GM19239 (cell line): ENCODE measurements around the gene NPTN.
"Not testable (repeated sequence)": the region's sequence is repeated elsewhere in the genome, so short reads cannot be mapped to it uniquely, and the experiment has no call there.

ENCODE experiments used
- DNase-seq: peaks from one replicate; pipeline ENCODE4 v3.0.0; 2011; ENCODE audit warnings: low spot score; ENCODE audit not compliant: insufficient read length
- FAIRE-seq: peaks from 2 replicates; lab custom pipeline; 2011; peaks lifted over from hg19 to GRCh38; lab: Jason Lieb, UNC

NPTN gene

DNA sequence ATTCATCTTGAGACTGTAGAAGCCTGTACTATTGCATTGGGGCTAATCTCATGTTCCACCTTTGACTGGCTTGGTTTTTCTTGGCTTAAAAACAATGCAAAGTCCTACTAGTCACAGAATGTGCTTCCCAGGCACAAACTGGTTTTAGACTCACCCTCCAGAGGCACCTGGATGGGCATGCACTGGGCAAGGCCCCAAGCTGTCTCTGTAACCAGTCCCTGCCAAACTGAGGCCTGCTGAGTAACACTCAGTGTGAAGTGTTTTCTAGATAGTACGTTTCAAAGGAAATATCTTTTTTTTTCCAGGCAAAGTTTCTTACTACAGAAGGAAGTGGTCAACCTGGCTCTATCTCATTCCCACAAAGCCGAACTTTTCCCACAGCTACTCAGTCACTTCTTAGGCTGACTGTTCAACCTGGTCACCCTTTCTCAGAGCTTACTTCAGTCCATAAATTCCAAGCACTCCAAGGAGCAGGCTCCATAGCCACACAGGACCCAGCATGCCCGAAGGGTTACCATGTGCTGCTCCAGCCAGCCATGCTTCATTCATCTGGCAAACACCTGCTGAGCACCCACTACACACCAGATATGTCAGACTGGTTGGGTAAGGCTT is 57.4 kb downstream of the NPTN start:
- no peak for DNase-seq
- no peak for FAIRE-seq

DNA sequence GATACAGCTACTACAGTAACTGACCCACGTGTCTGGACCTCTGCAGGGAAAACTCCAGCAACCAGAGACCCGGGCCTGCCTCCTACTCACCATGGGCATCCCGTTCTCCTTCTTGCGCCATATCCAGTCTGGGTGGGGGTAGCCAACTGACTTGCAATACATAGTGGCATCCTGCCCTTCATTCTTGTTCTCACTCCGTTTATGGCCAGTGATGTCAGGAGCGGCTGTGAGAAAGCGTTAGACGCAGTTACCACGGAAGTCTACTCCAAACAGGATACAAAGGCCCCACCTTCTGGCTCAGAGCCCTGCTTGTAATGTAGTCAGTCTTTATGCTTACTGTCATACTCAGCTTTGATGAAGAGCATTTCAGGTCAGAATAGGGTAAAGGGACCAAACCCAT is 59.6 kb downstream of the NPTN start:
- FAIRE-seq (no peak), DNase-seq (no peak)

DNA sequence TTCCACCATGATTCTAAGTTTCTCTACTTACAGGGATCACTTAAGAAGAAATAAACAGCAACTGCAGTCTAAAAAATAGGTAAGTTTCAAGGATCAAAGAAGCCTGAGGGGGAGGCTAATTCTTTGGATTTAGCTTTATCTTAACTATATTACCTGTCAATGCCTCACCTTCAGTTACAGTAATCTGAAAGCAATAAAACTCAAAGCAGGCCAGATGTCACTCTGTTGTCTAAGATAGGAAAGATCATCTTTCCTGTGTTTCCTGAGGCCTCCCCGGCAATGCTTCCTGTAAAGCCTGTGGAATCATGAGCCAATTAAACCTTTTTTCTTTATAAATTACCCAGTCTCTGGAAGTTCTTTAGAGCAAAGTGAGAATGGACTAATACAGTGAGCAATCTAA is 60.2 kb downstream of the NPTN start:
- DNase-seq, result no peak
- no peak for FAIRE-seq

DNA sequence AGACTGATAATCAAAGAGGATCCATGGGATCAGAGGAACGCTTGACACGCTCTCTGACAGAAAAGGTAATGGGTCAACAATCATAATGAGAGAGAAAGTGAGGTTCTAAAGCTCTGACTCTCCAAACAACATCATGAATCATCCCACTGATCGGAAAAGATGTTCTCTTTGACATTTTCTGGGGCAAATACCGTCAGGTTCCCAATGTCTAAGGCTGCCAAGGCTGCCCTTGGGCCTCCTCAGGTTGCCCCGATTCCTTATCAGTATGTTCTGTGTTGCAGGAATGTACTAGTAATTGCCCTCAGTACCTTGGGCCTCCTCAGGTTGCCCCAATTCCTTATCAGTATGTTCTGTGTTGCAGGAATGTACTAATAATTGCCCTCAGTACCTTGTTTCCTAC is 60.9 kb downstream of the NPTN start:
- FAIRE-seq, result no peak
- no peak for DNase-seq

DNA sequence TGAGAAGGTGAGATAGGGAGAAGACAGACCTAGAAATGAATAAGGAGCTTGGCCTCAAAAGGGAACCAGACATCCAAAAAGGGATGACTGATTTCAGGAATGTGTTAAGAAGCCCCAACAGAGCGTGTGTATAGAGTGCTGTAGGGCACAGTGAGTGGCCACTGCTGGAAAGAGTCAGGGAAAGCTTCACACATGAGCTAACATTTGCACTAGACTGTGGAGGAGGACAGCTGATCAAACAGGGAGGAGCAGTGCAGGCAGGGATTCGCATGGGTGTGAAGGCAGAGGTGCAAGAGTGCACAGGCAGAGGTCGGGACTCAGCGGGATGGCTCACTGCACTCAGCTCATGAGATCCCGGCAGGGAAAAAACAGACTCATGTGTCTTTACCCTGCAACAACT is 61.8 kb downstream of the NPTN start:
- DNase-seq (no peak), FAIRE-seq (no peak)

DNA sequence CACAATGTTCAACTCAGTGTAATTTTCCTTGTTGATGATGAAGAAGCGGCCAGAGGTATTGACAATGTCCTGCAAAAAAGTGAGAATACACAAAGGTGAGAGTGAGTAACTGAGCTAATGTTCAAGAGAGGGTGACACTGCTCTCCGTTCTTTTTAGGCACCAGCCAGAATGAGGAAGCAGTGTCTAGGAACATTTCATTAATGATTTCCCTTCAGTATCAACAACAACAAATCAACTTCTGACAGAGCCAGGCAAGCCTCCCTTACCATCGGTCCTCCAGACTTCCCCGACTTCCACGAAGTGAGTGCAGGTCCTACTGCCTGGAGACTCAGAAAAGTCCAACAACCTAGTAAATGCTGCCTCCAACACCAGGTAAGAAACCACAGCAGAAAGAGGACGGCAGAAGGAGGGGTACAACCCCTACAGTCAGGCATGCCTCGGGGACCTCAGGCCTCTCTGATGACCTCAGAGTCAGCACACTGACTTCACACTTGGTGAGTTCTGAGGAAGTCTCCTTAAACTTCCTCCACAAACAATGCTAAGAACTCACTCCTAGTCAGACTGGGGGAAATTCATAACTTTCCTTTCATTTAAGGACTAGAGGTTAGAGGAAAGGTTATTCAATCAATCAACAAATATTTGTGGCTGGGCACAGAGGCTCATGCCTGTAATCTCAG is 62.7 kb downstream of the NPTN start:
- DNase-seq, result no peak
- no peak for FAIRE-seq

DNA sequence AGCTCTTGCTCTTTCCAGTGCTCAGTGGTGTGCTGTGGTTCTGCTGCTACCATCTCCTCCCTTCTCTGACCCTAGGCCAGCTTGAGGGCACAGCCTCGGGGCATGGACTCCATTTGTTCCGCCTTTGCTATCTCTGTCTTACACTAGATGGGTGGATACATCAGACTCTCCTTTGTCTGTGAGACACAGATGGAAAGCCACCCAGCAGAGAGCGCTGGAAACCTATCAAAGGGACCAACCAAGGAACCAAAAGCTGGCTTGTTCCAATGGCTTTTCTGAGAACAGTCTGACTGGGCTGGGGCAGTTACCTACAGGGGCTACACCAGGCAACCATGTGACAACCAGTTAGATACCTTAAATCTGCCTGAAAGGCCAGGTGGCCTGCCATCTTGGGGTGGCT is 63.8 kb downstream of the NPTN start:
- DNase-seq, result no peak

DNA sequence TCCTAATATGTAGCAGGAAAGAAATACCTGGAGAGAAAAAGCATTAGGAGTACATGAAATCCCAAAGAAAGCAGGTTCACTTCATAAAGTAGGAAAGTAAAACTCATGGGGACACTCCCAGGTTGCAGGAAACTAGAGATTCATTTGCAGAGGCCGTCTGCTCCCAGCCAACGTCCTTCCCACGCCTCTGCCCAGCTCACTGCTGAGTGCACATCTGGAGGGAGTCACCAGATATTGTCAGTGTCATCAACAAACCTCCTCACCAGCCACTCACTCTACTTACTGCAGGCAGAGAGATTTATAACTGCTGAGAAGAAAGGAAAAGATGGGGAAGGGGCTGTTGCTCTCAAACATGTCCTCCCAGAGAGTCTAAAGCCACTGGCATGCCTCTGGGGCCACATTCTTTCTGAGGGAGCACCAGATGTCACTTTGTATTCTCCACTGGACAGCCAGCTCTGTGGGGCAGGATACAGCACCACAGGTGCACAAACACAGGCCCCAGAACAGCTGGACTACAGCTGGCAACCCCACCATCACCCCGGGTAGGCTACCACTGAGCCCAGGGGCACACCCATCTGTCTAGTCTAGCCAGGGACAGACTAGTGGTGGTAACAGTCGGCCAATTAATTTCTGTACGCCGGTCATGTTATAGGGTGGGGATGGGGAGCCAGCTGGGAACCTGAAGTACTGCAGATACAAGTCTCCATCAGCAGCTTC is 64.5 kb downstream of the NPTN start:
- no peak for DNase-seq
- no peak for FAIRE-seq

More for the DNA sequence above, 63.8 kb downstream of the NPTN start:
- no peak for FAIRE-seq

DNA sequence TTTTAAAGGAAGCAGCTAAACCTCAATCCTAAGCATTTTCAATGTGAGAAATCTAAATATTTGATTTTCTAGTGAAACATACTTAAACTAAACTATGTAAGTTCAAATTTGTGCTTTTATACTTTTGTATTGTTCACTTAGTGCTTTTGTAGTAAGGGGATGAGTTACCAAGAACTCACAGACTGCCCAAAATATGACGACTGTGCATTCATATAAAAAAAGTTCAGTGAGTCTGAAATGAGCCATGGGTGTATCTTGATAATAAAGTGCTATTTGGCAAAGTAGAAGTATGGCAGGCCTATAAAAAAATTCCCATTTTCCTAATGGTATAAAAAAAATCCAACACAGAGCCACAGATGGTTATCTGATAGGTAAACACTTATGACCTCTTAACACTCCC is 66.2 kb downstream of the NPTN start:
- DNase-seq (no peak), FAIRE-seq (no peak)

DNA sequence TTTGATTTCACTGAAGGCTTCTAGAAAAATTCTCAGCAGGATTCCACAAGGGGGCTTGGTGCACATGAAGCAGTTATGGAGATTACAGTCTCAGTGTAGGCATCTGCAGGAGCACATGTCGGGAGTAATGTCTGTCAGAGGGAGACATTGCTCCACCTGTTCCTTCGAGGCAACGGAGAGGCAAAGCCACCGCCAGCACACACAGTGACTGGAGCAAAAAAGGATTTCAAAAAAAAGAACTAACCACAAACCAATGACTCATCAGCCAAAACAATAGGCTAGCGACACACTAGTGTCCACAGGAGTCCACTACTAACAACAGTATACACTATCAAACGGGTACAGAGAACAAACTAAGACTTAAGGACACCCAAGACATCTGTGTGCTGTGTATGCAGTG is 68.9 kb downstream of the NPTN start:
- no peak for FAIRE-seq
- DNase-seq, result no peak

DNA sequence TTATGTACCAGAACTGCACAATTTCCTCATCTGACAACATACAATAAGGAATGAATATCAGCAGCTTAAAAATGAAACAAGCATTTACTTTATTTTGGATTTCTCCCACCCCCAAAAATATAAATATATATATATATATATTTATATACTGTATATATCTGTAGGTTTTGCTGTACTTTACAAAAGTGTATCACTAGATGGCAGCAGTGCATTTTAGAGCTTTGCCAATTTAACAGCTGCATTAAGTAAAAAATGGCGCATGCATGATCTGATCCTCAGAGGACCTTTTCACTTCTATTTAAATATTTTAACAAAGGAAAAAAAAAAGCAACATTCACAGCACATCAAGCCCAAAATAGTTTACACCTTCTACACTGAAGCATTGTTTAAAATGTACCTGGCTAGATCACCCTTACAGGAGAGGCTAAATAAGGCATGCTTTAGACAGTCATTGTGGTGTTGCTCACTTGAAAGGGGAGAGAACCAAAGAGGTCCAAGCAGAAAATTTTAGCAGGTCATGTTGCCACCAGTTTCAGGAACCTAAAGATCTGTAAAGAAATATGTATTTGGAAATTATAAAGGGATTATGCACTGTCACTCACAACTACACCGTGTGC is 72.6 kb downstream of the NPTN start:
- FAIRE-seq, result peak; percentile 23
- no peak for DNase-seq

DNA sequence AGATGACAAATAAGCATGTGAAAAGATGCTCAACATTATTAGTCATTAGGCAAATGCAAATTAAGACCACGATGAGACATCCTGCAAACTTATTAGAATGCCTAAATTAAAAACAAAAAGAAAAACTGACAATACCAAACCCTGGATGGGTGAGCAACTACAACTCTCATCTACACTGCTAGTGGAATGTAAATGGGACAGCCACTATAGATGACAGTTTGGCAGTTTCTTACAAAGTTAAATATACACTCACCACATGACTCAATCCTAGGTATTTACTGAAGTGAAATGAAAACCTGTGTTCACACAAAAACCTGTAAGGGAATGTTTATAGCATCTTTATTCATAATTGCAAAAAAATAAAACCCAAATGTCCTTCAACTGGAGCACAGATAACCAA is 74.7 kb downstream of the NPTN start:
- FAIRE-seq (no peak), DNase-seq (no peak)

DNA sequence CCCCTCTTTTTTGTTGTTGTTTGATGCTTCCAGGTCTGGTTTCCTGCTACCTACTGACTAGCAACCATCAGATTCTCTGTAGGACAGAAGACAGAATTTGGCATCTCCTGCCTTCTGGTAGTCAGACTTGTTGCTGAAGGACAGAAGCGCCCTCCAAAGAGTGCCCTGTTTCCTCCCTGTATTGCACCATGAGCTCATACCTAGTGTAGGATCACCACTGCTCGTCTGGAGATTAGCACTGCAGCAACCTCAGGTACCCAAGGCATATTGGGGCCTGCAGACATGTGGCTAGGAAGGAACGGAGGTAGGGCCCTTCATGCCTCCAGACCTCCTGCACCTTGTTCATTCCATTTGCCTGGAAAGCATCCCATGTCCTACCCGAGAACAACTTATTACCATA is 78.1 kb downstream of the NPTN start:
- no peak for FAIRE-seq
- no peak for DNase-seq

DNA sequence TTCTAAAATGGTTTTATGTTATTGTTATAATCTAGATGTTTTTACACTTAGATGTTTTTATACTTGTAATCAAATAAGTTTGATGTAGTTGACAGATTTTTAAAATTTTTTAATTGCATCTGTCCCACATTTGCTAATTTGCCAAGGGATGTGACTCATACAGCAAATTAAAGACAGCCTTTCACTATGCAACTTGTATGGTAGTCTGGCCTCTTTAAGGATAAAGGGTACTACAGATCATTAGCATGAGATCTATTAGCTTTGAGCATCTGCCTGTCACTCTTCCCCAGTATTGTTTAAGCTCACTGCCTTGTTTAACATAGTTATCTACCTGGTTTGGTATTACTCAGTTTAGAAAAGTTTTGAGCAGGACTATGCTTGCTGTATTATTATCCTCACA is 83.0 kb downstream of the NPTN start:
- FAIRE-seq, result no peak

DNA sequence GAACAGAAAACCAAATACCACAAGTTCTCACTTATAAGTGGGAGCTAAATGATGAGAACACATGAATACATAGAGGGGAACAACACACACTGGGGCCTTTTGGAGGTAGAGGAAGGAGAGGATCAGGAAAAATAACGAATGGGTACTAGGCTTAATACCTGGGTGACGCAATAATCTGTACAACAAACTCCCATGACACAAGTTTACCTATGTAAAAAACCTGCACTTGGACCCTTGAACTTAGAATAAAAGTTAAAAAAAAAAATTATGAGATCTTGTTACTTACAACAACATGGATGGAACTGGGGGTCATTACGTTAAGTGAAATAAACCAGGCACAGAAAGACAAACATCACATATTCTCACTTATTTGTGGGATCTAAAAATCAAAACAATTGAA is 84.3 kb downstream of the NPTN start:
- not testable (repeated sequence) for DNase-seq, FAIRE-seq

More for the DNA sequence above, 83.0 kb downstream of the NPTN start:
- no peak for DNase-seq

DNA sequence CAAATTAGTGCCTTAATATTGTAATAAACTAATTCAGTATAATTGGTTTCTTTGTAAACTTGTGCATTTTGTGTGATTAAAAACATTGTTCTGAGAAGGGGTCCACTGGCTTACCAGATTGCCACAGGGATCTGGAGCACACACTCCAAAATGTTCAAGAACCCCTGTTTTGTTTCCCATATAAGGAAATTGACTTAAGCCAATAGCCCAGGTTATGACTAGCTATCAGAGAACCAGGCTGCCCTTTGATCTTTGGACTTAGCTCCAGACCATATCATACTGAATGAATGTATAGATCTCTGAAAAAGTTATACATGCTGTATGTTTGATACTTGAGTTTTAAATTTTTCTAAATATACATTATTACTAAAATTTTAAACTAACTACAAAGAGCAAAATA is 91.7 kb downstream of the NPTN start:
- DNase-seq (no peak), FAIRE-seq (no peak)

DNA sequence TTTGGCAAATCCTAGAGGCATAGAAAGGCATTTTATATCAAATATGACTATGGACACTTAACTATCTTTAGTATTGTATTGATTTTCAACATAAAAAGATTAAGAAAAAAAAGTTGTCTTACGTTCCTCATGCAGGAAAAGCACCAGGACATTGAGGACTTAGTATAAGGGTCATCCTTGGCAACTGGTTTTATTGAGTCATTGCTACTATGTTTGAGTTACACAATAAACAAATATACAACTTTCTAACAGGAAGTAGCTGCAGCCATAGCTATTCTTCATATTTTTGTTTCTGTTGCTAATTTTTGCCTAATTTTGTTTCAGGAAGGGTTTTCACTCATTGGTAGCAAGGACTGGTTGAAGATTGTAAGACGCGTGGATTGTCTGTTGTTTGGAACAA is 93.0 kb downstream of the NPTN start:
- DNase-seq (no peak), FAIRE-seq (no peak)

DNA sequence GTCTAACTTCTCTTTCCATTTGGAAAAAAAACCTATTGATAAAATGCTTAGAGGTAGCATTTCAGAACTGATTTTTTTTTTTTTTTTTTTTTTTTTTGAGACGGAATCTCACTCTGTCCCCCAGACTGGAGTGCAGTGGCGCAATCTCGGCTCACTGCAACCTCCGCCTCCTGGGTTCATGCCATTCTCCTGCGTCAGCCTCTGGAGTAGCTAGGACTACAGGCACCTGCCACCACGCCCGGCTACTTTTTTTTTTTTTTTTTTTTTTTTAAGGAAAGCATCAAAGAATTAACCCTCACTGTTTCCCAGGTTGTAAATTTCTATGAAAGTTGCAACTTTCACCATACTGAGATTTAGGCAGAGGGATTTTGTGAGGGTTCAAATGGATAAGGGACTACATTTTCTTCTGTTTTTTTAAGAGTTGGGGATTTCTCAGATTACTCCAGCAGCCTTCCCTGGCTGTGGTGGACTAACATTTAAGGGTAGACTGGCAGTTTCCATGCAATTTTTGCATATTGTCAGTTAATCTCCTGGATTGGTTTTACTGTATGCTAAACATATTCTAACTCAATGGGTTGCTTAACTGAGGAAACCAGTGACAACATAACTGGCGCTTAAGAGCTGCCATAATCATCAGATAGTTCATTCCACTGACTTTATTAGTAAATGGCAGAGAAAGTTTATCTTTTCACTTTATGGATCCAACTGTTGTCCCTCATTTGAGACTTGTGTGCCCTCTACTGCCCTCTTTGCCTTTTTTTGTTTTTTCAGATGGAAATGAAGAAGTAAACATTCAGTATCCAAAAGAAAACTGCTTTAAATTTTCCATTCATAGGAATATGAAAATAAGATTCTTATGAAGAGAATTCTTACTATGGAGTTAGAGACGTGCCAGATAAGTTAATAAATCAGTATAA is 93.7 kb downstream of the NPTN start:
- FAIRE-seq, result no peak

DNA sequence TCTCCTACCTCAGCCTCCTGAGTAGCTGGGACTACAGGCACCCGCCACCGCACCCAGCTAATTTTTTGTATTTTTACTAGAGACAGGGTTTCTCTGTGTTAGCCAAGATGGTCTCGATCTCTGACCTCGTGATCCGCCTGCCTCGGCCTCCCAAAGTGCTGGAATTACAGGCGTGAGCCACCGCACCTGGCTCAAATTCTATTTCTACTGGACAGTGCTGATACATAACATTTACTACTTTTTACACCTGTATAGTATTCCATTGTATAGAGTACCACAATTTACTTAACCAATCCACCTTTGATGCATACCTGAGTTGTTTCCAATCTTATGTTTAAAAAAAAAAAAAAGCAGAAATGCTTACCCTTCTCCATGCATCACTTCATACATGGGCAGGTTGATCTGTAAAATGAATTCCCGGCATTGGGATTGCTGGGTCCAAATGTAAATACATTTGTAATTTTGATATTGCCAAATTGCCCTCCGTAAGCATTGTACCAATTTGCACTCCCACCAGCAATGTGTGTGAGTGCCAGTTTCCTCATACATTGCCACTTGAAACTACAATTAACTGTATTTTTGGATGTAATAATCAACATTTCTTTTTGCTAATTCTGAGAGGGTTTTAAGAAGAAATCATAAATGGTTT is 94.5 kb downstream of the NPTN start:
- FAIRE-seq, result no peak
- DNase-seq, result no peak

More for the DNA sequence above, 93.7 kb downstream of the NPTN start:
- no peak for DNase-seq

DNA sequence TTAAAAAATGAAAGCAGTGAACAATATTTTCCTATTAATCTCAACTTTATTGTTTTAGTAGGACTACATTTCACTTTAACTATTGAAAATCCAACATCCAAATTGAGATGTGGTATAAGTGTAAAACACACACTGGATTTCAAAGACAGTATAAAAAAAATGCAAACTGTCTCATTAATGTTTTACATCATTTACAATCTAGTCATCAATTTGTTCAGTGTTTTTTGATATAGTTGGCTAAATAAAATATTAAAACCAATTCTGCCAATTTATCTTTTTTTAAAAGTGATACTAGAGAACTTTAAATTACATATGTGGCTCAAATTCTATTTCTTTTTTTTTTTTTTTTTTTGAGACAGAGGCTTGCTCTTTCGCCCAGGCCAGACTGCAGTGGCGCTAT is 95.1 kb downstream of the NPTN start:
- DNase-seq, result no peak
- no peak for FAIRE-seq
